ENCODE measurements around the gene COG6. TPM values are rescaled to one million over a fixed set of nuclear protein-coding genes. Genes with fewer than 3 reads are reported as not detected.

Gene COG6
- total RNA-seq, 1 donor from 2014 or later: 21.4 TPM

DNA sequence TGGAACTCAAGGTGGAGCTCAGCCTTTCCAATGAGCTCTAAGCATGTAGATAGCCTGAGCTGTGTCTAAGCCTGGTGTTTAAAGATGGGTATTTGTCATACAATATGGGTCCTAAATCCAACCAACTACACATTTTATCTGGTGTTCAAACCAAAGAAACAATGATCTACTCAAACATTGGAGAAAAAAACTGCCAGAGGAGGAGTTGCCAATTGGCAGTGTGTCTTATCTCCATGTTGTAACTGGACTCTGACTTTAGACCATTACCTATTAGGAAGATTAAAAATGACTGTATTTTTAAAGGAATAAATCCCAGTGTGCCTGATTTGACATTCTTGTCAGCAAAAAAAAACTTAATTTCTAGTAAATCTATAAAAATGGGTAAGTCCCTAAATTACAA, 96.3 kb downstream of the COG6 start:
- DNase-seq (ENCODE audit: missing footprints) (no peak), ATAC-seq (no peak)
- intact Hi-C loops (cut with DNase I): no loop called here

GRCh38 chr13:39760521-39760920, 105.1 kb downstream of the COG6 start:
- DNase-seq (ENCODE audit: missing footprints) (no peak), ATAC-seq (no peak)
- intact Hi-C loops (cut with DNase I): no loop called here

DNA sequence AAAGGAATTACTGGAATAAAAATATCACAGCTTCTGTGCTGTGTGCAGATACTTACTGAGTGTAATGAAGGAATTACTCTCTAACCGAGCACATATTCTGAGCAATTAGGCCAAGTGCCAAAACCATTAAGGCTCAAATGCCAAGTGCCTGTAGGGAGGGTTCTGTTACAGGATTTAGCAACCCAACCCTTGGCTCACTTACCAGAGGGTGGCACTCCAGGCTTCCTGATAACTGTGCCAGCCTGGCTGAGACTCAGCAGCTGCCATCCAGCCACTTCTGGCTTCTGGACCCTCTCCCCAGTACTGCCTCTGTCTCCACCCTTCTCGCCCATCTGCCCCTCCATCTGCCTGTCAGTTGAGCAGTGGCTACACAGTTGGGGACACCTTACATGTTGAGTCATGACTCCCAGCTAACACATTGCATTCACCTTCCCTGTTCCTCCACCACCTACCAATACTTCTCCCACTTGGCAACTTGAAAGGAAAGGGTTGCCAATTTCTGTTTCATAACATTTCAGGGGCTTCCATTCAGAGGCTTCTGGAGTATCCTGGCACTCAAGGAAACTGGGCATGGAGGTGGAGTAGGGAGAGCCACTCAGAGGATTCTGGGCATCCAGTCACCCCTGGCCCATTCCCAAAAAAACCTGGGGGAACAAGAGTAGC, 110.5 kb downstream of the COG6 start:
- DNase-seq (ENCODE audit: missing footprints) (no peak), ATAC-seq (peak; percentile 81)
- intact Hi-C loops (cut with DNase I): loop anchor here (5.0 kb wide), 1 partner anchor 916 kb away; no protein-coding TSS in a partner anchor

- DNase-seq (ENCODE audit: missing footprints): no peak
- peak; percentile 27 for ATAC-seq
- intact Hi-C loops (cut with DNase I): loop anchor here (5.0 kb wide), 1 partner anchor 916 kb away; no protein-coding TSS in a partner anchor
Observed at GRCh38 chr13:39766464-39767158, 111.1 kb downstream of the COG6 start.

- no peak for DNase-seq (ENCODE audit: missing footprints)
- intact Hi-C loops (cut with DNase I): loop anchor here (5.0 kb wide), 1 partner anchor 914 kb away; no protein-coding TSS in a partner anchor
- no peak for ATAC-seq
Observed at GRCh38 chr13:39767791-39768517, 112.5 kb downstream of the COG6 start.

DNA sequence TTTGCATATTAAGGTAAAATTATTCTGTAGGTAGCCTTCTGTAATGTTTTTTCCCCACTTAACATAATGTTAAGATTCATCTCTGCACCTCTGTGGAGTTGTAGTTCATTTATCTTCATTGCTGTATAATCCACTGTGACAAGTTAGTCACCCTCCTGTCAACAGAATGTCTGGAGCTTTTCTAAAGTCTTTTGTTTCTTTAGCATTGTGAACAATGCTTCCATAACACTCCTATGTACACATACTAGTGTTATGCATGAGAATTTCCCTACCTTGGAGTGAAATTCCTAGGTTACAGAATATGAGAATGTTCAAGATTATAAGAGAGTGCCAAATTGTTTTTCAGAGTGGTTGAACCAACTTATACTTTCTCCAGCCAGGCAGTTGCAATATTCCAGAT, 113.5 kb downstream of the COG6 start:
- intact Hi-C loops (cut with DNase I): loop anchor here (5.0 kb wide), 1 partner anchor 913 kb away; no protein-coding TSS in a partner anchor
- ATAC-seq: no peak

DNA sequence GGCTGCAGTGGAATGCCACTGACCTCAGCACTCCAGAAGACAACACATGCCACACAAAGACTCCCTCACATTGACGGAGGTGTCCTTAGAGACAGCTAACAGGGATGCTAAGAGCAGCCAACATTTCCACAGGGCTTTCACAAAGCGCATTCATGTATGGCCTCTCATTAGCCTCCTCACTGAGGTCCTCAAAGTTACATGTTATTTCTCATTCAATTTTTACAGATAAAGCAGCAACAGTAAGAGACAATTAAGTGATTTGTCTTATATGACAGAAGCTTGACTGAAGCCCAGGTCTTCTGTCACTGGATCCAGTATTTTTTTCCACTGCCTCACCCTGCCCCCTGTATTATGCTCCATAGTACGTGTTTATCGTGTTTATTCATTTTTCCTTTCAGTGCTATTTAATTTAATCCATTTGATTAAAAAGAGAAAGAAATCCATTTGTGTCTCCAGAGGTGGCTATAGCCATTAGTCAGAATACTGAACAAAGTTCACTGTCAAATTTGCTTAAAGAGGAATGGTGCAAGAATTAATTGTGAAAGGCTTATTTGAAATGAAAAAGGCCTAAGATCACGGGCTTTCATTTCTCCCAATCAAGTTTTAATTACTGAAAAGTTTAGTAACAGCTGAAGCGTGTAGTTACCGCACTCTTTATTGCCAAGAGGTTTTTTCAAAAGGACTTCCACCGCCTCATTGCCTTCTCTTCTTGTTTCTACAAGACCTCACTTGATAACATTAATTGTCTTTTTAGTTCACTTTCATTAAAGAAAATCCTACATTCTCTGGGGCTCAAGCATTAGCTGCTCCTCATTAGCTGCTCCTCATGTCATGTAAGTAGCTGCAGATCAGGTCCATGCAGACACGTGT, 115.0 kb downstream of the COG6 start:
- ATAC-seq (no peak), DNase-seq (ENCODE audit: missing footprints) (no peak)
- intact Hi-C loops (cut with DNase I): loop anchor here (10.0 kb wide), 1 partner anchor 294 kb away; no protein-coding TSS in a partner anchor

More for the DNA sequence above, 113.5 kb downstream of the COG6 start:
- no peak for DNase-seq (ENCODE audit: missing footprints)

DNA sequence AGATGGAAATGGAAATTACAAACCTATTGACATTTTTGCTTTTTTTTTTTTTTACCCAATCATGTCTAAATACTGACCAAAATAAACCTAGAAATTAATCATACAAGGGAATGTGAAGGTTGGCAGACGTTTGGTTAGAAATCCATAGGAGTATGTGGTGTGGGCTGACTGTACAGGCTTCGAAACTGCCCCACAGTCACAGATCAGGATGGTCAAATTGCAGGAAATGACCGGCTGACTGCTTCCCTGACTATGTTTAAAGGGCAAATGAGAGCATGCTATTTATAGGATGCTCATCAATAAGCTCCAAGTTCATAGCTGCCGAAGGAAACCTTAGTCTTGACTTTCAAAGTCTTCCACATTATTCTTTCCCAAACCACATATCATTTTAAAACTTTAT, 118.4 kb downstream of the COG6 start:
- intact Hi-C loops (cut with DNase I): loop anchor here (10.0 kb wide), 1 partner anchor 291 kb away; no protein-coding TSS in a partner anchor
- ATAC-seq: no peak

DNA sequence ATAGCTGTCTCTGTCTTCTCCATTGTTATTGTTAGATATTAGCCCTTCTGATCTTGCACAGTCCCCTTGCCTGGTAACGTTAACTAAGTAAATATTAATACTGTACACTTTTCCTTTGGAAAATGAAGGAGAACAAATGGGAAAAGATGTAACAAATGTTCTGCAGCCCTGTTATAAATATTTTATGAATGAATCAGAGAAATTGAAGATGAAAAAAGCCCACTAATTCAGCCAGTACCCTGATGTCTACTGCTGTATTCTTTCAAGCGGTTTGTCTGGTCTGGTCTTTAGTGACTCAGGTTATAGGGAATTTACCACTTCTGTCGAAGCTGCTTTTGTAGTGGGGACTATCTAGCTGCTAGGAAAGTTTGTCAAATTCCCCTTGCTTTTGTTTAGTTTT, 121.0 kb downstream of the COG6 start:
- intact Hi-C loops (cut with DNase I): loop anchor here (10.0 kb wide), 1 partner anchor 288 kb away; no protein-coding TSS in a partner anchor
- ATAC-seq: no peak
- no peak for DNase-seq (ENCODE audit: missing footprints)

More for the DNA sequence above, 118.4 kb downstream of the COG6 start:
- no peak for DNase-seq (ENCODE audit: missing footprints)

- ATAC-seq (peak; percentile 86), DNase-seq (ENCODE audit: missing footprints) (no peak)
- intact Hi-C loops (cut with DNase I): loop anchor here (10.0 kb wide), 1 partner anchor 288 kb away; no protein-coding TSS in a partner anchor
Observed at GRCh38 chr13:39777021-39777420, 121.6 kb downstream of the COG6 start.

GRCh38 chr13:39777527-39778061, 122.1 kb downstream of the COG6 start:
- intact Hi-C loops (cut with DNase I): loop anchor here (10.0 kb wide), 1 partner anchor 287 kb away; no protein-coding TSS in a partner anchor
- no peak for DNase-seq (ENCODE audit: missing footprints)
- no peak for ATAC-seq

DNA sequence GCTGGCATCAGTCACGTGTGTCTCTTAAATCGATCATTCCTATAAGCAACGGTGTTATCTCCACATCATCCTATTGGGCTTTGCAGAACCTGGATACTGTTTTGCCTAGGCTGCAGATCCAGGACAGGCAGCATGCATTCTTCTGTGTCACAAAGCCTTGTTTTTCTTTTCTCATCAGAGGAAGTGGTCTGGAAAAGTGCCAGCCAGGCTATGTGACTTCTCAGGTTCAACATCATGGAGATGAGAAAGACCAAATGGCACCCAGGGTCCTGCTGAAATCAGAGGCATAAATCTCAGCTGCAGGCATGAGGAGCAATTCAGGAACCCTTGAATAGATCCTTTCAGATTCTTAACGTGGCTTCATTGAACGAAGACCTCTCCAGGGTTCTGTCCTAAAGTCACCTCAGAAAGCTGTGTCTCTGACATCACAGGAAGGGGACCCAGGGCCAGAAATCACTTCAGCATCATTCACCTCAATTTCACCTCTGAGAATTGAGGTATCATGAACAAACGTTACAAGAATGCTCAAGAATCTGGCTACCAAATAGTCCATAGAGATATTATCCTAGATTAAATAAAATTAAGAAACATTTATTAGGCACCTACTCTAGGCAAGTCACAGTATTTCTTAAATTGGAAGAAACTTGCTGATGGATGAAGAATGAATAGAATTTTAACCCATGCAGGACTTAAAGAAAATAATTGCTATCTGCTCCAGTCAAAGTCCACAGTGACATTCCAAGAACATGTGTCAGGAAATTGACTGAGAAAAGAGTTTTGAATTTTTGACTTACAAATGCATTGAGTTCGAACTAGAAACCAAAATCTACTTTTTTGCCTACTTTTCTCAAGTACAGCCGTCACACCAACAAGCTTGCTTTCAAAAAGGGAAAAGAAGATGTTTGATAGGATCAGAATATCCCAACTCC, 124.1 kb downstream of the COG6 start:
- intact Hi-C loops (cut with DNase I): loop anchor here (5.0 to 10.0 kb wide), 3 partner anchors 165 to 903 kb away; no protein-coding TSS in a partner anchor
- ATAC-seq (no peak), DNase-seq (ENCODE audit: missing footprints) (no peak)

- intact Hi-C loops (cut with DNase I): loop anchor here (5.0 to 10.0 kb wide), 2 partner anchors 164 to 902 kb away; no protein-coding TSS in a partner anchor
- ATAC-seq (no peak), DNase-seq (ENCODE audit: missing footprints) (no peak)
Observed at GRCh38 chr13:39780711-39781110, 125.2 kb downstream of the COG6 start.

DNA sequence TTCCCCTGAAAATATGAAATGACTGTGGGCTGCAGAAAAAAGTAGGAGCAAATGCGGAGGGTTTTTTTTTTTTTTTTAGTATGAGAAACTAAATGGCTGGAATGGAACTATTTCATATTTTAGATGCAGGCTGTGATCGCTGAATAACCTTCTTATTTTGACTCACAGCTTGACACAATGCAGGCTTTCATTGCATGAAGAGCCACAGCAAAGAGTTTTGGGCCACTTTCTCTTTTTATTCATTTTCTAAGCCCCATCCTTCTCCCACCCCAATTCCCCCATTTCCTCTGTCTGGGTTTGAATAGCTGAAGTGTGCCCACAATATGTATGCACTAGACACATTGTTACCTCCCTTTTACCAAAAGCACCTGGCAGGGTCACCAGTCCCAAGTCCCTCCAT, 125.9 kb downstream of the COG6 start:
- intact Hi-C loops (cut with DNase I): loop anchor here (5.0 to 10.0 kb wide), 2 partner anchors 163 to 901 kb away; no protein-coding TSS in a partner anchor
- no peak for ATAC-seq
- DNase-seq (ENCODE audit: missing footprints): no peak

GRCh38 chr13:39783051-39783450, 127.6 kb downstream of the COG6 start:
- ATAC-seq (no peak), DNase-seq (ENCODE audit: missing footprints) (no peak)
- intact Hi-C loops (cut with DNase I): loop anchor here (5.0 to 10.0 kb wide), 2 partner anchors 162 to 899 kb away; no protein-coding TSS in a partner anchor

- ATAC-seq (no peak), DNase-seq (ENCODE audit: missing footprints) (no peak)
- intact Hi-C loops (cut with DNase I): loop anchor here (5.0 to 10.0 kb wide), 2 partner anchors 160 to 898 kb away; no protein-coding TSS in a partner anchor
Observed at GRCh38 chr13:39784347-39784746, 128.9 kb downstream of the COG6 start.

Measured in Right ventricle myocardium inferior (tissue), 1 donor.